SK-N-MC (cell line): ENCODE data around the gene MAPRE3.

Experiments
- EZH2 ChIP-seq: fragments of 200-600 bp; sonication (generic); IDR thresholded peaks from one replicate; pipeline ENCODE4 v1.6.1; 2017; ENCODE audit warnings: antibody characterized with exemption
- POLR2AphosphoS5 ChIP-seq: IDR thresholded peaks from 2 replicates; pipeline ENCODE4 v1.6.1; 2012; ENCODE audit warnings: mild to moderate bottlenecking, low read depth, low read length, borderline replicate concordance

DNA sequence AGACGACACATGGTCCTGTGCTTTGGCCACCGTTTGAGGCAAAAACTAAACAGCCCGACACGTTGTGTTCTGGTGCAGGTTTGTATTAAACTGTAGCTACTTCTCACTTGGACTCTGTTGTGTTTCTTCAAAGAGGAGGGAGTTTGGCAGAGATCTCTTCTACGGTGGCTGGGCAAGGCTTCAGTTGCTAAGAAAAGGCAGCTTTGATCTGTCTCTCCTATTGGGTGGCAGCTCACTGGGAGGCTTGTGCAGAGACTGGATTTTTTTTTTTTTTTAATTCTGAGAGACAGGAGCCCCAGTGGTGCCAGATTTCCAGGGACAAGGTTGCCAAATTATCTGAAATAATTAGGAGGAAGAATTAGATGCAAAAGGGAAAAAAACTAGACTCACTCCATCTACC is 20.2 kb upstream of the MAPRE3 start:
- no peak for TF ChIP-seq POLR2AphosphoS5
- no peak for TF ChIP-seq EZH2
